ENCODE results near the gene PDZD7.

Gene PDZD7

GRCh38 chr10:101061624-101062231 lies 30.8 kb upstream of the PDZD7 start, which contains the start of gene KAZALD1:
Gene KAZALD1, plus strand, starts transcription at chr10:101061989. Its CDS starts 604 bp downstream, at chr10:101062593.
- DNase-seq (ENCODE audit: low read depth in 2 of 2): no peak

- DNase-seq (ENCODE audit: low read depth in 2 of 2): peak; percentile 74 to 81
Measured at GRCh38 chr10:101060951-101061623, 30.2 kb upstream of the PDZD7 start.

GRCh38 chr10:101060036-101060950 lies 29.4 kb upstream of the PDZD7 start:
- DNase-seq (ENCODE audit: low read depth in 2 of 2): peak; percentile 54 to 76

- DNase-seq (ENCODE audit: low read depth in 2 of 2): no peak
Measured at GRCh38 chr10:101056365-101057151, 25.6 kb upstream of the PDZD7 start.

- no peak for DNase-seq (ENCODE audit: low read depth in 2 of 2)
Measured at GRCh38 chr10:101055411-101055810, 24.5 kb upstream of the PDZD7 start.

GRCh38 chr10:101054876-101055275 lies 23.9 kb upstream of the PDZD7 start:
- DNase-seq (ENCODE audit: low read depth in 2 of 2): no peak

GRCh38 chr10:101054351-101054750 lies 23.4 kb upstream of the PDZD7 start:
- no peak for DNase-seq (ENCODE audit: low read depth in 2 of 2)

GRCh38 chr10:101053516-101053915 lies 22.6 kb upstream of the PDZD7 start:
- no peak for DNase-seq (ENCODE audit: low read depth in 2 of 2)

GRCh38 chr10:101052285-101052684 lies 21.4 kb upstream of the PDZD7 start:
- DNase-seq (ENCODE audit: low read depth in 2 of 2): no peak

GRCh38 chr10:101050208-101051069 lies 19.5 kb upstream of the PDZD7 start:
- DNase-seq (ENCODE audit: low read depth in 2 of 2): peak in 1 of 2 donors; percentile 45

GRCh38 chr10:101047961-101048892 lies 17.3 kb upstream of the PDZD7 start:
- DNase-seq (ENCODE audit: low read depth in 2 of 2): no peak

- no peak for DNase-seq (ENCODE audit: low read depth in 2 of 2)
Measured at GRCh38 chr10:101047268-101047667, 16.3 kb upstream of the PDZD7 start.

- DNase-seq (ENCODE audit: low read depth in 2 of 2): no peak
Measured at GRCh38 chr10:101046332-101047238, 15.7 kb upstream of the PDZD7 start.

- DNase-seq (ENCODE audit: low read depth in 2 of 2): no peak
Measured at GRCh38 chr10:101044117-101044516, 13.2 kb upstream of the PDZD7 start.

- DNase-seq (ENCODE audit: low read depth in 2 of 2): no peak
Measured at GRCh38 chr10:101043363-101043707, 12.4 kb upstream of the PDZD7 start.

GRCh38 chr10:101042667-101043362 lies 11.9 kb upstream of the PDZD7 start:
- peak; percentile 66 to 73 for DNase-seq (ENCODE audit: low read depth in 2 of 2)

GRCh38 chr10:101042118-101042517 lies 11.2 kb upstream of the PDZD7 start:
- no peak for DNase-seq (ENCODE audit: low read depth in 2 of 2)

- DNase-seq (ENCODE audit: low read depth in 2 of 2): peak in 1 of 2 donors; percentile 61
Measured at GRCh38 chr10:101041252-101041761, 10.4 kb upstream of the PDZD7 start.

Measured in stimulated activated CD8-positive, alpha-beta memory T cell treated with anti-CD3 and anti-CD28 coated beads, Interleukin-15, amount 100 ng/mL, for 4 hours (primary cell).